Measurements from ENCODE around the gene SOCS6.
"Not testable (repeated sequence)": the region's sequence is repeated elsewhere in the genome, so short reads cannot be mapped to it uniquely, and the experiment has no call there.

Gene SOCS6

DNA sequence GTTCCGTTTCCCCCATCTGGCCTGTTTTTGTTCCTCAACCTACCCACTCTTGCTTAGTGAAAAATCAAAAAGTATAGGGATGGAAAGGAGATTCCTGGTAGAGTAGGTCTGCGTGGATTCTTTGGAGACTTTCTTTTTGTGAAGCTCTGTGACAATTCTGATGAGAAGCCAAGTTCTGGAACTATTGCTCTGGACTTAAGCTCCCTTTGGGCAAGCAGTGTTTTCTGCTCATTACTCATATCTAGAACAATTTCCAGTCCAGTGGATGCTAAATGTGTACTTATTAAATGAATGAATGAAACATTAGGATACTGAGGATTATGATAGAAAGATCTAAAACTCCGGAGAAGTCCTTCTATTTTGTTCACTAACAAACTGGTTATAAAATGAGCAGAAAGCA lies 76.5 kb downstream of the SOCS6 start:
- TF ChIP-seq, protein P1, sequence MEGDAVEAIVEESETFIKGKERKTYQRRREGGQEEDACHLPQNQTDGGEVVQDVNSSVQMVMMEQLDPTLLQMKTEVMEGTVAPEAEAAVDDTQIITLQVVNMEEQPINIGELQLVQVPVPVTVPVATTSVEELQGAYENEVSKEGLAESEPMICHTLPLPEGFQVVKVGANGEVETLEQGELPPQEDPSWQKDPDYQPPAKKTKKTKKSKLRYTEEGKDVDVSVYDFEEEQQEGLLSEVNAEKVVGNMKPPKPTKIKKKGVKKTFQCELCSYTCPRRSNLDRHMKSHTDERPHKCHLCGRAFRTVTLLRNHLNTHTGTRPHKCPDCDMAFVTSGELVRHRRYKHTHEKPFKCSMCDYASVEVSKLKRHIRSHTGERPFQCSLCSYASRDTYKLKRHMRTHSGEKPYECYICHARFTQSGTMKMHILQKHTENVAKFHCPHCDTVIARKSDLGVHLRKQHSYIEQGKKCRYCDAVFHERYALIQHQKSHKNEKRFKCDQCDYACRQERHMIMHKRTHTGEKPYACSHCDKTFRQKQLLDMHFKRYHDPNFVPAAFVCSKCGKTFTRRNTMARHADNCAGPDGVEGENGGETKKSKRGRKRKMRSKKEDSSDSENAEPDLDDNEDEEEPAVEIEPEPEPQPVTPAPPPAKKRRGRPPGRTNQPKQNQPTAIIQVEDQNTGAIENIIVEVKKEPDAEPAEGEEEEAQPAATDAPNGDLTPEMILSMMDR (IDR thresholded peaks at IDR 0.05): no peak
- H3K36me3 ChIP-seq: no peaks in the 10 kb centered on the region
- H3K9me3 ChIP-seq: no peaks in the 10 kb centered on the region
- H3K4me3 ChIP-seq: no peak overlapping the region
- intact Hi-C loops (cut with DNase I; ENCODE audit: low total_unique reads): no loop called here
- no peaks in the 10 kb centered on the region for H3K4me1 ChIP-seq
- H3K27me3 ChIP-seq: no peaks in the 10 kb centered on the region
- no peak for DNase-seq
- H3K27ac ChIP-seq: no peak overlapping the region

DNA sequence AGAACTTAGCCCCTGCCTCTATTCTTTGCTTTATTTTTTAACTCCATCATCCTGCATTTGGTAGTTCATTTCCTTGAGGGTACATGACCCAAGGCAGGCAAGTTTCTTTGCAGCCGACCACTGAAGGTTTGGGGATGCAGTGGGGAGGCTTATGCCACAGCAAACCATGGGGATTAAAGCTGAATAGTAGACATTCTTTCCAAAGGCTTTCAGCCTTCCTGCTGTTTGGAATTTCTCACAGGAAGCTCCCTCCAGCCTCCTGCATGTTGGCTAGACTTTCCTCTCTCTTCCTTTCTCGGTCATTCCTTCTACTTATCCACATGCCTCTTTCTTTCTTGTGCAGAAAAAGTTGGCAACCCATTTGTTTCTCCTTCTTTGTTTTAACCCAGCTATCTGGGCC lies 77.3 kb downstream of the SOCS6 start:
- Histone ChIP-seq H3K4me3 (no peak overlapping the region), H3K27ac (no peak overlapping the region), H3K4me1 (no peaks in the 10 kb centered on the region), H3K36me3 (no peaks in the 10 kb centered on the region), H3K27me3 (no peaks in the 10 kb centered on the region), H3K9me3 (no peaks in the 10 kb centered on the region)
- TF ChIP-seq, protein P1 (IDR thresholded peaks at IDR 0.05): no peak
- intact Hi-C loops (cut with DNase I; ENCODE audit: low total_unique reads): no loop called here
- no peak for DNase-seq

GRCh38 chr18:70366670-70367069 lies 77.8 kb downstream of the SOCS6 start:
- H3K27ac ChIP-seq: no peak overlapping the region
- DNase-seq: no peak
- TF ChIP-seq, protein P1 (IDR thresholded peaks at IDR 0.05): no peak
- intact Hi-C loops (cut with DNase I; ENCODE audit: low total_unique reads): no loop called here
- no peaks in the 10 kb centered on the region for H3K4me1 ChIP-seq
- H3K36me3 ChIP-seq: no peaks in the 10 kb centered on the region
- no peaks in the 10 kb centered on the region for H3K27me3 ChIP-seq
- H3K4me3 ChIP-seq: no peak overlapping the region
- H3K9me3 ChIP-seq: no peaks in the 10 kb centered on the region

DNA sequence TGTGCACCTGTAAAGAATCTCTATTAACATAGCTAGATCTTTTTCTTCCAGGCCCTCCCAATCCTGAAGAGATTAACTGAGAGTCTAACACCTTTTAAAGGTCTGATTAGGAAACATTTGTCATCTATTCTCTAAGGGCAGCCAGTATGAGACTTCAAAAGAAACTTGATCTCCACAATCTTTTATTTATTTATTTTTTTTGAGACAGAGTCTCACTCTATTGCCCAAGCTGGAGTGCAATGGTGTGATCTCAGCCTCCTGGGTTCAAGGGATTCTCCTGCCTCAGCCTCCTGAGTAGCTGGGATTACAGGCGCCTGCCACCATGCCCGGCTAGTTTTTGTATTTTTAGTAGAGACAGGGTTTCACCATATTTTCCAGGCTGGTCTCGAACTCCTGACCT lies 78.5 kb downstream of the SOCS6 start:
- DNase-seq; H3K4me1 ChIP-seq; H3K4me3 ChIP-seq; H3K36me3 ChIP-seq; H3K9me3 ChIP-seq; intact Hi-C loops (cut with DNase I; ENCODE audit: low total_unique reads); H3K27me3 ChIP-seq; H3K27ac ChIP-seq: not testable (repeated sequence)

GRCh38 chr18:70368903-70369302 lies 80.1 kb downstream of the SOCS6 start:
- intact Hi-C loops (cut with DNase I; ENCODE audit: low total_unique reads): no loop called here
- Histone ChIP-seq H3K4me3 (no peak overlapping the region), H3K27me3 (no peaks in the 10 kb centered on the region), H3K4me1 (peaks cover 0 to 3% (median 0%) of the 10 kb centered on the region in 4 donors), H3K27ac (no peak overlapping the region), H3K9me3 (no peaks in the 10 kb centered on the region), H3K36me3 (no peaks in the 10 kb centered on the region)
- TF ChIP-seq, protein P1 (IDR thresholded peaks at IDR 0.05): no peak
- DNase-seq: no peak

GRCh38 chr18:70370762-70371733 lies 82.2 kb downstream of the SOCS6 start:
- TF ChIP-seq, protein P1 (IDR thresholded peaks at IDR 0.05): no peak

More at GRCh38 chr18:70370762-70371733, 82.2 kb downstream of the SOCS6 start:
- H3K27me3 ChIP-seq: no peaks in the 10 kb centered on the region
- DNase-seq: no peak
- no peak overlapping the region for H3K4me3 ChIP-seq
- H3K9me3 ChIP-seq: no peaks in the 10 kb centered on the region
- intact Hi-C loops (cut with DNase I; ENCODE audit: low total_unique reads): no loop called here
- H3K4me1 ChIP-seq: peaks cover 0 to 3% (median 0%) of the 10 kb centered on the region in 4 donors
- H3K27ac ChIP-seq: no peak overlapping the region
- H3K36me3 ChIP-seq: no peaks in the 10 kb centered on the region

All from tibial artery (tissue), 4 donors.